K562 (cell line): ENCODE data around the gene AIF1L. TPM values are rescaled to one million over a fixed set of nuclear protein-coding genes. Genes with fewer than 3 reads are reported as not detected.

Source experiments
- FUS ChIP-seq: fragments of 200-400 bp; formaldehyde crosslinking; optimal IDR thresholded peaks from 2 replicates; pipeline ENCODE3; 2017; ENCODE audit warnings: low read depth, low read length
- JUN ChIP-seq, 2 experiments: sonication (generic) in 1 of 2; formaldehyde crosslinking in 1 of 2; IDR thresholded peaks; 2 replicates each; pipeline versions ENCODE4 v1.6.1 to v1.8.0; 2012 to 2022; ENCODE audit warnings: borderline replicate concordance in 2 of 2, mild to moderate bottlenecking in 2 of 2, improper control_type of control experiment in 1 of 2, low read depth in 1 of 2, low read length in 1 of 2, missing genetic modification reagents in 1 of 2
- RFX1 ChIP-seq: fragments of 450-650 bp; IDR thresholded peaks from 2 replicates; pipeline ENCODE4 v1.6.1; 2016; ENCODE audit warnings: mild to moderate bottlenecking, moderate library complexity
- ZNF76 ChIP-seq: fragments of 250-450 bp; sonication (Bioruptor Pico); IDR thresholded peaks from 2 replicates; pipeline ENCODE4 v1.4.0; 2020; ENCODE audit warnings: mild to moderate bottlenecking, moderate library complexity, borderline replicate concordance
- polyA plus RNA-seq, 8 experiments: library from polyadenylated mRNA; depleted of rRNA in 4 of 8; stranded (reverse) in 5 of 8; unstranded in 3 of 8; fragments of >200 nt; fragmentation: Nextera tagmentation in 2 of 8; fragmentation: Illumina TruSeq in 1 of 8; extraction: Ambion mirVana in 2 of 8; extraction: Trizol in 1 of 8; gene quantifications; 2 replicates each; pipeline versions ENCODE4 v1.2.1 to v1.2.3, GENCODE V29; 2011 to 2014; ENCODE audit warnings: inconsistent platforms in 1 of 8, missing spikeins in 1 of 8
- total RNA-seq, 7 experiments: library from RNA; depleted of rRNA in 6 of 7; stranded (reverse); fragments of >200 nt in 6 of 7; fragmentation: Illumina TruSeq in 2 of 7; extraction: Trizol in 2 of 7; gene quantifications; 2 replicates each; pipeline versions ENCODE4 v1.2.1 to v1.2.3, GENCODE V29; 2011 to 2021; ENCODE audit warnings: low replicate concordance in 1 of 7
- TF ChIP-seq, protein P1 (sequence below): fragments of 200-800 bp; sonication (Bioruptor generic); IDR thresholded peaks from 2 replicates; pipeline ENCODE4 v1.6.1; 2016; ENCODE audit warnings: missing genetic modification characterization, missing compliant biosample characterization

Gene AIF1L
- total and polyA plus RNA-seq, 9 of the 15 experiments (the other 6 are each of a cell fraction or from before 2014, with no cell fraction given) = 0.34 to 9.1 (median 1.3) TPM

DNA sequence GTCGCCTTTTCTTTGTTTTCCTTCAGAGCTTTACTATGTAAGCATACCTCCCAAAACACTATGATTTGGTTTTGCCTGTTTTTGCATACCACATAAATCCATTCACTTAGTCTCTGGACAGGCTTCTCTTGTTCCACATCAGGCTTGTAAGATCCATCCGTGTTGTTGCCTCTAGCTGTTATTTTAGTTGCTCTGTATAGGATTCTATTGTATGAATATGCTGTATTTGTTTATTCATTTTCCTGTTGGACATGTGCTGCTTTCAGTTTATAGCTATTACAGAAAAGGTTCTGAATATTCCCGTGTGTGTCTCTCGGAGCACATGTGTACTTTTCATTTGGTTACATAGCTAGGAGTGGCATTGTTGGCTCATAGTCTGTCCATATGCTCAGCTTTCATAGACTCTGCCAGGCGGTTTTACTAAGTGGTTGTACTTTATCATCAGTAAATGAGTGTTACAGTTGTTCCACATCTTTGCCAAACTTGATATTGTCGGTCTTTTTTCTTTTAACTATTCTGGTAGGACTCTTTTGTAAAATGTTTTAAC, 70.9 kb downstream of the AIF1L start (continued):
- no peak for TF ChIP-seq JUN (IDR thresholded peaks at IDR 0.05; ENCODE audit: borderline replicate concordance, low read depth, low read length)
- TF ChIP-seq JUN (CRISPR knock-in tag; IDR thresholded peaks at IDR 0.05; ENCODE audit: borderline replicate concordance) = no peak
- TF ChIP-seq, protein P1, sequence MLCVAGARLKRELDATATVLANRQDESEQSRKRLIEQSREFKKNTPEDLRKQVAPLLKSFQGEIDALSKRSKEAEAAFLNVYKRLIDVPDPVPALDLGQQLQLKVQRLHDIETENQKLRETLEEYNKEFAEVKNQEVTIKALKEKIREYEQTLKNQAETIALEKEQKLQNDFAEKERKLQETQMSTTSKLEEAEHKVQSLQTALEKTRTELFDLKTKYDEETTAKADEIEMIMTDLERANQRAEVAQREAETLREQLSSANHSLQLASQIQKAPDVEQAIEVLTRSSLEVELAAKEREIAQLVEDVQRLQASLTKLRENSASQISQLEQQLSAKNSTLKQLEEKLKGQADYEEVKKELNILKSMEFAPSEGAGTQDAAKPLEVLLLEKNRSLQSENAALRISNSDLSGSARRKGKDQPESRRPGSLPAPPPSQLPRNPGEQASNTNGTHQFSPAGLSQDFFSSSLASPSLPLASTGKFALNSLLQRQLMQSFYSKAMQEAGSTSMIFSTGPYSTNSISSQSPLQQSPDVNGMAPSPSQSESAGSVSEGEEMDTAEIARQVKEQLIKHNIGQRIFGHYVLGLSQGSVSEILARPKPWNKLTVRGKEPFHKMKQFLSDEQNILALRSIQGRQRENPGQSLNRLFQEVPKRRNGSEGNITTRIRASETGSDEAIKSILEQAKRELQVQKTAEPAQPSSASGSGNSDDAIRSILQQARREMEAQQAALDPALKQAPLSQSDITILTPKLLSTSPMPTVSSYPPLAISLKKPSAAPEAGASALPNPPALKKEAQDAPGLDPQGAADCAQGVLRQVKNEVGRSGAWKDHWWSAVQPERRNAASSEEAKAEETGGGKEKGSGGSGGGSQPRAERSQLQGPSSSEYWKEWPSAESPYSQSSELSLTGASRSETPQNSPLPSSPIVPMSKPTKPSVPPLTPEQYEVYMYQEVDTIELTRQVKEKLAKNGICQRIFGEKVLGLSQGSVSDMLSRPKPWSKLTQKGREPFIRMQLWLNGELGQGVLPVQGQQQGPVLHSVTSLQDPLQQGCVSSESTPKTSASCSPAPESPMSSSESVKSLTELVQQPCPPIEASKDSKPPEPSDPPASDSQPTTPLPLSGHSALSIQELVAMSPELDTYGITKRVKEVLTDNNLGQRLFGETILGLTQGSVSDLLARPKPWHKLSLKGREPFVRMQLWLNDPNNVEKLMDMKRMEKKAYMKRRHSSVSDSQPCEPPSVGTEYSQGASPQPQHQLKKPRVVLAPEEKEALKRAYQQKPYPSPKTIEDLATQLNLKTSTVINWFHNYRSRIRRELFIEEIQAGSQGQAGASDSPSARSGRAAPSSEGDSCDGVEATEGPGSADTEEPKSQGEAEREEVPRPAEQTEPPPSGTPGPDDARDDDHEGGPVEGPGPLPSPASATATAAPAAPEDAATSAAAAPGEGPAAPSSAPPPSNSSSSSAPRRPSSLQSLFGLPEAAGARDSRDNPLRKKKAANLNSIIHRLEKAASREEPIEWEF (CRISPR knock-in tag) = no peak
- no peak for TF ChIP-seq FUS
- TF ChIP-seq RFX1 = no peak
- TF ChIP-seq ZNF76 = no peak
